ENCODE measurements around the gene TULP3.

TULP3 gene

GRCh38 chr12:2973566-2973965, 82.9 kb downstream of the TULP3 start:
- H3K27ac ChIP-seq = no peak overlapping the region
- no peak for TF ChIP-seq CTCF (conservative IDR thresholded peaks at IDR 0.05)

GRCh38 chr12:2974560-2974971, 83.9 kb downstream of the TULP3 start:
- TF ChIP-seq CTCF (conservative IDR thresholded peaks at IDR 0.05) = no peak
- no peak overlapping the region for H3K27ac ChIP-seq

- H3K27ac ChIP-seq = no peak overlapping the region
- no peak for TF ChIP-seq CTCF (conservative IDR thresholded peaks at IDR 0.05)
Measured at GRCh38 chr12:2976581-2976996, 85.9 kb downstream of the TULP3 start.

- no peak for TF ChIP-seq CTCF (conservative IDR thresholded peaks at IDR 0.05)
- no peak overlapping the region for H3K27ac ChIP-seq
Measured at GRCh38 chr12:2977776-2978175, 87.1 kb downstream of the TULP3 start.

GRCh38 chr12:2979806-2980205, 89.1 kb downstream of the TULP3 start:
- TF ChIP-seq CTCF (conservative IDR thresholded peaks at IDR 0.05) = no peak
- H3K27ac ChIP-seq = no peak overlapping the region

- no peak for TF ChIP-seq CTCF (conservative IDR thresholded peaks at IDR 0.05)
- no peak overlapping the region for H3K27ac ChIP-seq
Measured at GRCh38 chr12:2980630-2981029, 89.9 kb downstream of the TULP3 start.

- H3K27ac ChIP-seq = no peak overlapping the region
- no peak for TF ChIP-seq CTCF (conservative IDR thresholded peaks at IDR 0.05)
Measured at GRCh38 chr12:2982361-2982760, 91.7 kb downstream of the TULP3 start.

- no peak for TF ChIP-seq CTCF (conservative IDR thresholded peaks at IDR 0.05)
- no peak overlapping the region for H3K27ac ChIP-seq
Measured at GRCh38 chr12:2984249-2984648, 93.6 kb downstream of the TULP3 start.

All from VCaP (cell line).